WTC11 (cell line): Measurements from ENCODE around the gene PSMB9. TPM values are rescaled to one million over a fixed set of nuclear protein-coding genes. Genes with fewer than 3 reads are reported as not detected.

Source experiments
- ATAC-seq: fragments of 200-7000 bp; cut with Tn5 transposase; 2 replicates; pipeline ENCODE4 v1.10.0; 2021; ENCODE audit warnings: mild to moderate bottlenecking, moderate library complexity
- CTCF ChIA-PET: fragments of 300-600 bp; sonication (Branson Sonifier 250); formaldehyde crosslinking; loops from one replicate; lab custom pipeline; 2021; ENCODE audit warnings: antibody characterized with exemption; lab: Charles Lee
- POLR2A ChIA-PET: fragments of 350-600 bp; sonication (Branson Sonifier 250); formaldehyde crosslinking; loops from one replicate; lab custom pipeline; 2021; ENCODE audit warnings: antibody characterized with exemption; lab: Charles Lee
- DNase-seq: peaks from one replicate; pipeline ENCODE4 v3.0.0; 2021; ENCODE audit warnings: low spot score
- H3K27ac Mint-ChIP-seq: 2 replicates; pipeline ENCODE4 v1.8.0; 2021; ENCODE audit warnings: mixed read lengths
- H3K27me3 Mint-ChIP-seq: 2 replicates; pipeline ENCODE4 v1.8.0; 2021; ENCODE audit warnings: low read depth, mild to moderate bottlenecking, moderate library complexity, mixed read lengths
- H3K36me3 Mint-ChIP-seq: 2 replicates; pipeline ENCODE4 v1.8.0; 2021; ENCODE audit warnings: mixed read lengths
- H3K4me1 Mint-ChIP-seq: 2 replicates; pipeline ENCODE4 v1.8.0; 2022; ENCODE audit warnings: mixed read lengths
- H3K4me3 Mint-ChIP-seq: 2 replicates; pipeline ENCODE4 v1.8.0; 2021; ENCODE audit warnings: mild to moderate bottlenecking, moderate library complexity, mixed read lengths
- H3K9me3 Mint-ChIP-seq: 2 replicates; pipeline ENCODE4 v1.8.0; 2021; ENCODE audit warnings: mixed read lengths
- CBFB ChIP-seq: sonication (generic); formaldehyde crosslinking; IDR thresholded peaks from 2 replicates; pipeline ENCODE4 v1.8.1; 2022; ENCODE audit warnings: mild to moderate bottlenecking, low read depth, missing genetic modification reagents
- CREB1 ChIP-seq: sonication (generic); formaldehyde crosslinking; IDR thresholded peaks from 2 replicates; pipeline ENCODE4 v1.8.0; 2023; ENCODE audit warnings: mild to moderate bottlenecking, missing genetic modification reagents
- ETV6 ChIP-seq: sonication (generic); formaldehyde crosslinking; IDR thresholded peaks from 2 replicates; pipeline ENCODE4 v1.8.1; 2022; ENCODE audit warnings: mild to moderate bottlenecking, missing genetic modification reagents
- FOXK1 ChIP-seq: sonication (generic); formaldehyde crosslinking; IDR thresholded peaks from 2 replicates; pipeline ENCODE4 v1.8.0; 2022; ENCODE audit warnings: mild to moderate bottlenecking, moderate library complexity, missing genetic modification reagents
- GABPB1 ChIP-seq: sonication (generic); formaldehyde crosslinking; IDR thresholded peaks from 2 replicates; pipeline ENCODE4 v1.8.1; 2023; ENCODE audit warnings: mild to moderate bottlenecking, missing genetic modification reagents
- GRHL2 ChIP-seq: fragments of 250-450 bp; sonication (Bioruptor Pico); IDR thresholded peaks from 2 replicates; pipeline ENCODE4 v1.8.0; 2022; ENCODE audit warnings: mild to moderate bottlenecking, moderate library complexity; ENCODE audit not compliant: insufficient replicate concordance, severe bottlenecking
- HMGXB4 ChIP-seq: sonication (generic); formaldehyde crosslinking; IDR thresholded peaks from 2 replicates; pipeline ENCODE4 v1.8.1; 2023; ENCODE audit warnings: mild to moderate bottlenecking, moderate library complexity, missing genetic modification reagents
- IRF2 ChIP-seq: sonication (generic); formaldehyde crosslinking; IDR thresholded peaks from 2 replicates; pipeline ENCODE4 v1.8.0; 2022; ENCODE audit warnings: low read depth, missing genetic modification reagents, borderline replicate concordance
- NFYB ChIP-seq: sonication (generic); formaldehyde crosslinking; conservative IDR thresholded peaks from 2 replicates; pipeline ENCODE4 v1.8.0; 2022; ENCODE audit warnings: low read depth, missing genetic modification reagents
- NR2C2 ChIP-seq: sonication (generic); formaldehyde crosslinking; IDR thresholded peaks from 2 replicates; pipeline ENCODE4 v1.8.0; 2022; ENCODE audit warnings: mild to moderate bottlenecking, missing genetic modification reagents
- TEAD4 ChIP-seq: sonication (generic); formaldehyde crosslinking; IDR thresholded peaks from 2 replicates; pipeline ENCODE4 v1.8.0; 2022; ENCODE audit warnings: mild to moderate bottlenecking, missing genetic modification reagents
- ZBTB21 ChIP-seq: sonication (generic); formaldehyde crosslinking; IDR thresholded peaks from 2 replicates; pipeline ENCODE4 v1.8.1; 2023; ENCODE audit warnings: mild to moderate bottlenecking, missing genetic modification reagents, borderline replicate concordance
- ZNF423 ChIP-seq: fragments of 250-450 bp; sonication (Bioruptor Pico); IDR thresholded peaks from 2 replicates; pipeline ENCODE4 v2.1.2; 2022; ENCODE audit warnings: mild to moderate bottlenecking, moderate library complexity
- ZNF532 ChIP-seq: fragments of 250-450 bp; sonication (Bioruptor Pico); IDR thresholded peaks from 2 replicates; pipeline ENCODE4 v1.9.0; 2021; ENCODE audit warnings: mild to moderate bottlenecking, borderline replicate concordance
- ZSCAN18 ChIP-seq: fragments of 250-450 bp; sonication (Bioruptor Pico); IDR thresholded peaks from 2 replicates; pipeline ENCODE4 v2.1.2; 2022; ENCODE audit warnings: mild to moderate bottlenecking, moderate library complexity
- total RNA-seq: library from RNA; stranded (reverse); gene quantifications from 3 replicates; pipeline ENCODE4 v1.2.3, GENCODE V29; 2021
- TF ChIP-seq, protein P1 (sequence below): fragments of 250-450 bp; sonication (Bioruptor Pico); IDR thresholded peaks from 2 replicates; pipeline ENCODE4 v1.9.0; 2021; ENCODE audit warnings: moderate library complexity, mild to moderate bottlenecking, inconsistent platforms, borderline replicate concordance
- TF ChIP-seq, protein P2 (sequence below): fragments of 200-600 bp; IDR thresholded peaks from 2 replicates; pipeline ENCODE4 v1.8.0; 2022; ENCODE audit warnings: antibody characterized with exemption
- TF ChIP-seq, protein P3 (sequence below): sonication (generic); formaldehyde crosslinking; IDR thresholded peaks from 2 replicates; pipeline ENCODE4 v1.8.1; 2023; ENCODE audit warnings: mild to moderate bottlenecking, missing genetic modification reagents, borderline replicate concordance

The PSMB9 gene
- total RNA-seq, 1 experiment from 2014 or later, result 1.8 TPM

GRCh38 chr6:32887616-32888015 is 33.6 kb downstream of the PSMB9 start:
- ChIA-PET CTCF (interaction anchor here (0.6 to 1.0 kb wide), 2 partner anchors 97 to 104 kb away, joined by 3 to 4 read pairs; no protein-coding TSS in a partner anchor), POLR2A (no interaction called here)
- Mint-ChIP-seq H3K27me3 (peaks cover 9% of the 10 kb centered on the region), H3K36me3 (no peaks in the 10 kb centered on the region), H3K27ac (no peak overlapping the region), H3K4me1 (no peaks in the 10 kb centered on the region), H3K9me3 (no peaks in the 10 kb centered on the region), H3K4me3 (no peak overlapping the region)
- no peak for DNase-seq
- no peak for TF ChIP-seq NFYB
- TF ChIP-seq, protein P1, sequence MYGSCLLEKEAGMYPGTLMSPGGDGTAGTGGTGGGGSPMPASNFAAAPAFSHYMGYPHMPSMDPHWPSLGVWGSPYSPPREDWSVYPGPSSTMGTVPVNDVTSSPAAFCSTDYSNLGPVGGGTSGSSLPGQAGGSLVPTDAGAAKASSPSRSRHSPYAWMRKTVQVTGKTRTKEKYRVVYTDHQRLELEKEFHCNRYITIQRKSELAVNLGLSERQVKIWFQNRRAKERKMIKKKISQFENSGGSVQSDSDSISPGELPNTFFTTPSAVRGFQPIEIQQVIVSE (CRISPR knock-in tag), result no peak
- TF ChIP-seq ZSCAN18 (CRISPR knock-in tag), result no peak
- TF ChIP-seq ZNF532 (CRISPR knock-in tag), result no peak
- no peak for TF ChIP-seq CBFB (CRISPR knock-in tag)
- no peak for TF ChIP-seq TEAD4 (CRISPR knock-in tag)
- TF ChIP-seq HMGXB4, result no peak
- TF ChIP-seq, protein P2, sequence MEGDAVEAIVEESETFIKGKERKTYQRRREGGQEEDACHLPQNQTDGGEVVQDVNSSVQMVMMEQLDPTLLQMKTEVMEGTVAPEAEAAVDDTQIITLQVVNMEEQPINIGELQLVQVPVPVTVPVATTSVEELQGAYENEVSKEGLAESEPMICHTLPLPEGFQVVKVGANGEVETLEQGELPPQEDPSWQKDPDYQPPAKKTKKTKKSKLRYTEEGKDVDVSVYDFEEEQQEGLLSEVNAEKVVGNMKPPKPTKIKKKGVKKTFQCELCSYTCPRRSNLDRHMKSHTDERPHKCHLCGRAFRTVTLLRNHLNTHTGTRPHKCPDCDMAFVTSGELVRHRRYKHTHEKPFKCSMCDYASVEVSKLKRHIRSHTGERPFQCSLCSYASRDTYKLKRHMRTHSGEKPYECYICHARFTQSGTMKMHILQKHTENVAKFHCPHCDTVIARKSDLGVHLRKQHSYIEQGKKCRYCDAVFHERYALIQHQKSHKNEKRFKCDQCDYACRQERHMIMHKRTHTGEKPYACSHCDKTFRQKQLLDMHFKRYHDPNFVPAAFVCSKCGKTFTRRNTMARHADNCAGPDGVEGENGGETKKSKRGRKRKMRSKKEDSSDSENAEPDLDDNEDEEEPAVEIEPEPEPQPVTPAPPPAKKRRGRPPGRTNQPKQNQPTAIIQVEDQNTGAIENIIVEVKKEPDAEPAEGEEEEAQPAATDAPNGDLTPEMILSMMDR, result no peak
- no peak for TF ChIP-seq GABPB1 (CRISPR knock-in tag)
- ATAC-seq, result no peak

DNA sequence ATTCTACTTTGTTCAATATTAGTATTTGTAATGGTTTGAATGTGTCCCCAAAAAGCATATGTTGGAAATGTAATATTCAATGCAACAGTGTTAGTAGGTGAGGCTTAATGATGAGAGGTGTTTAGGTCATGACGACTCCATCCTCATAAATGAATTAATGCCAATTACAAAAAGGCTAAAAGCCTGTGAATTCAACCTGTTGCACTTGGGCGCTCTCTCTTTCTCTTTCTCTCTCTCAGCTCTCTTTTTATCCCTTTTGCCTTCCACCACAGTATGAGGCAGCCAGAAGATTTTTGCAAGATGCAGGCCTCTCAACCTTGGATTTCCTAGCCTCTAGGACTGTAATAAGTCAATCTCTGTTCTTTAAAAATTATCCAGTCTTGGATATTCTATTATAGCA is 34.6 kb downstream of the PSMB9 start:
- ChIA-PET POLR2A (no interaction called here), CTCF (interaction anchor here (0.9 to 1.0 kb wide), 2 partner anchors 18 to 65 kb away, joined by 3 read pairs; partner anchors contain the start of gene HLA-DMA)
- TF ChIP-seq GRHL2 (CRISPR knock-in tag), result no peak
- TF ChIP-seq FOXK1 (CRISPR knock-in tag), result no peak
- TF ChIP-seq ZBTB21 (CRISPR knock-in tag), result no peak
- no peak for TF ChIP-seq IRF2 (CRISPR knock-in tag)
- no peak for TF ChIP-seq CREB1
- TF ChIP-seq, protein P3, sequence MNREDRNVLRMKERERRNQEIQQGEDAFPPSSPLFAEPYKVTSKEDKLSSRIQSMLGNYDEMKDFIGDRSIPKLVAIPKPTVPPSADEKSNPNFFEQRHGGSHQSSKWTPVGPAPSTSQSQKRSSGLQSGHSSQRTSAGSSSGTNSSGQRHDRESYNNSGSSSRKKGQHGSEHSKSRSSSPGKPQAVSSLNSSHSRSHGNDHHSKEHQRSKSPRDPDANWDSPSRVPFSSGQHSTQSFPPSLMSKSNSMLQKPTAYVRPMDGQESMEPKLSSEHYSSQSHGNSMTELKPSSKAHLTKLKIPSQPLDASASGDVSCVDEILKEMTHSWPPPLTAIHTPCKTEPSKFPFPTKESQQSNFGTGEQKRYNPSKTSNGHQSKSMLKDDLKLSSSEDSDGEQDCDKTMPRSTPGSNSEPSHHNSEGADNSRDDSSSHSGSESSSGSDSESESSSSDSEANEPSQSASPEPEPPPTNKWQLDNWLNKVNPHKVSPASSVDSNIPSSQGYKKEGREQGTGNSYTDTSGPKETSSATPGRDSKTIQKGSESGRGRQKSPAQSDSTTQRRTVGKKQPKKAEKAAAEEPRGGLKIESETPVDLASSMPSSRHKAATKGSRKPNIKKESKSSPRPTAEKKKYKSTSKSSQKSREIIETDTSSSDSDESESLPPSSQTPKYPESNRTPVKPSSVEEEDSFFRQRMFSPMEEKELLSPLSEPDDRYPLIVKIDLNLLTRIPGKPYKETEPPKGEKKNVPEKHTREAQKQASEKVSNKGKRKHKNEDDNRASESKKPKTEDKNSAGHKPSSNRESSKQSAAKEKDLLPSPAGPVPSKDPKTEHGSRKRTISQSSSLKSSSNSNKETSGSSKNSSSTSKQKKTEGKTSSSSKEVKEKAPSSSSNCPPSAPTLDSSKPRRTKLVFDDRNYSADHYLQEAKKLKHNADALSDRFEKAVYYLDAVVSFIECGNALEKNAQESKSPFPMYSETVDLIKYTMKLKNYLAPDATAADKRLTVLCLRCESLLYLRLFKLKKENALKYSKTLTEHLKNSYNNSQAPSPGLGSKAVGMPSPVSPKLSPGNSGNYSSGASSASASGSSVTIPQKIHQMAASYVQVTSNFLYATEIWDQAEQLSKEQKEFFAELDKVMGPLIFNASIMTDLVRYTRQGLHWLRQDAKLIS (CRISPR knock-in tag), result no peak
- no peak for TF ChIP-seq ETV6
- TF ChIP-seq ZNF423 (CRISPR knock-in tag), result no peak
- TF ChIP-seq NR2C2 (CRISPR knock-in tag), result no peak
- no peaks in the 10 kb centered on the region for H3K36me3 Mint-ChIP-seq
- H3K4me3 Mint-ChIP-seq, result no peak overlapping the region
- H3K9me3 Mint-ChIP-seq, result no peaks in the 10 kb centered on the region
- H3K27me3 Mint-ChIP-seq, result peaks cover 7% of the 10 kb centered on the region
- peaks cover 5% of the 10 kb centered on the region for H3K4me1 Mint-ChIP-seq
- no peak for DNase-seq
- no peak overlapping the region for H3K27ac Mint-ChIP-seq
- ATAC-seq, result no peak
